Lower lobe of right lung (tissue), 2 donors: ENCODE data around the gene COG1. TPM values are rescaled to one million over a fixed set of nuclear protein-coding genes. Genes with fewer than 3 reads are reported as not detected.

ENCODE experiments used
- ATAC-seq, 2 donors: fragments of 200-7000 bp; cut with Tn5 transposase; one replicate each; pipeline ENCODE4 v1.9.1; 2020 to 2022; ENCODE audit warnings: mild to moderate bottlenecking in 2 of 2, moderate library complexity in 2 of 2
- DNase-seq: peaks from one replicate; pipeline ENCODE4 v3.0.0-alpha.2; 2020
- H3K27ac ChIP-seq: fragments of 200-600 bp; one replicate; pipeline ENCODE4 v1.8.0; 2022
- H3K27me3 ChIP-seq: fragments of 200-600 bp; one replicate; pipeline ENCODE4 v1.8.0; 2022; ENCODE audit warnings: low read depth
- H3K36me3 ChIP-seq: fragments of 200-600 bp; one replicate; pipeline ENCODE4 v1.8.0; 2022; ENCODE audit warnings: mild to moderate bottlenecking
- H3K4me1 ChIP-seq: fragments of 200-600 bp; one replicate; pipeline ENCODE4 v1.8.0; 2022
- H3K4me3 ChIP-seq: fragments of 200-600 bp; one replicate; pipeline ENCODE4 v1.8.0; 2022; ENCODE audit warnings: mild to moderate bottlenecking
- H3K9me3 ChIP-seq: fragments of 200-600 bp; one replicate; pipeline ENCODE4 v1.8.0; 2022
- intact Hi-C: fragments of 100-400 bp; cut with DNase I; formaldehyde crosslinking; loops from one replicate; pipeline ENCODE4 v1.11.0; 2022
- total RNA-seq: library from RNA; stranded (reverse); fragmentation: NEBNext Ultra II Directional; extraction: Animal tissue kit (Norgen Biotek cat#: 25700); gene quantifications from one replicate; pipeline ENCODE4 v1.2.1, GENCODE V29; 2021
- TF ChIP-seq, protein P1 (sequence below): fragments of 200-600 bp; IDR thresholded peaks from one replicate; pipeline ENCODE4 v1.8.0; 2022; ENCODE audit warnings: antibody characterized with exemption, mild to moderate bottlenecking
- donor health status: DM: no; HTN: yes; CAD: no; lungs with severe emphysema.

Gene COG1
- total RNA-seq, 1 donor from 2014 or later: 36.4 TPM

DNA sequence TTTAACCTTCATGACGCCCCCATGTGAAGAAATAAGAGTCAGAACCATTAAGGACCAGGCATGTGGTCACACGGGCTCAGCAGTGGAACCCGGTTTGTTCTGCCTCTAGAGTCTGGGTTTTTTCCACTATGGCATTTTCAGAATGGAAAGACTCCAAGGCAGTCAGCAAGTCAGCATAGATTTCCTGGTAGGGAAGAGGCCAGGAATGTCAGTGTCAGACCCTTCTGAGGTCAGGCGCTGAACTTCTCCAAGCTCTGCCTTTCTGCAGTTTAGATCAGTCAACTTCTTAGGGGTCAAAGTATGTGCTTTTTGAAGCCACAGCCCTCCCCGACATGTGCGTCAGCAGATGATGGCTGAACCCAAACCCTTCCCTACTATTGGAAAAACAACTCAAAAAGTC is 24.2 kb upstream of the COG1 start:
- Histone ChIP-seq H3K36me3 (no peaks in the 10 kb centered on the region), H3K4me1 (peaks cover 28% of the 10 kb centered on the region), H3K4me3 (no peak overlapping the region), H3K9me3 (no peaks in the 10 kb centered on the region), H3K27ac (no peak overlapping the region), H3K27me3 (peaks cover 43% of the 10 kb centered on the region)
- DNase-seq: no peak
- intact Hi-C loops: no loop called here
- ATAC-seq: no peak
- TF ChIP-seq, protein P1, sequence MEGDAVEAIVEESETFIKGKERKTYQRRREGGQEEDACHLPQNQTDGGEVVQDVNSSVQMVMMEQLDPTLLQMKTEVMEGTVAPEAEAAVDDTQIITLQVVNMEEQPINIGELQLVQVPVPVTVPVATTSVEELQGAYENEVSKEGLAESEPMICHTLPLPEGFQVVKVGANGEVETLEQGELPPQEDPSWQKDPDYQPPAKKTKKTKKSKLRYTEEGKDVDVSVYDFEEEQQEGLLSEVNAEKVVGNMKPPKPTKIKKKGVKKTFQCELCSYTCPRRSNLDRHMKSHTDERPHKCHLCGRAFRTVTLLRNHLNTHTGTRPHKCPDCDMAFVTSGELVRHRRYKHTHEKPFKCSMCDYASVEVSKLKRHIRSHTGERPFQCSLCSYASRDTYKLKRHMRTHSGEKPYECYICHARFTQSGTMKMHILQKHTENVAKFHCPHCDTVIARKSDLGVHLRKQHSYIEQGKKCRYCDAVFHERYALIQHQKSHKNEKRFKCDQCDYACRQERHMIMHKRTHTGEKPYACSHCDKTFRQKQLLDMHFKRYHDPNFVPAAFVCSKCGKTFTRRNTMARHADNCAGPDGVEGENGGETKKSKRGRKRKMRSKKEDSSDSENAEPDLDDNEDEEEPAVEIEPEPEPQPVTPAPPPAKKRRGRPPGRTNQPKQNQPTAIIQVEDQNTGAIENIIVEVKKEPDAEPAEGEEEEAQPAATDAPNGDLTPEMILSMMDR: no peak

DNA sequence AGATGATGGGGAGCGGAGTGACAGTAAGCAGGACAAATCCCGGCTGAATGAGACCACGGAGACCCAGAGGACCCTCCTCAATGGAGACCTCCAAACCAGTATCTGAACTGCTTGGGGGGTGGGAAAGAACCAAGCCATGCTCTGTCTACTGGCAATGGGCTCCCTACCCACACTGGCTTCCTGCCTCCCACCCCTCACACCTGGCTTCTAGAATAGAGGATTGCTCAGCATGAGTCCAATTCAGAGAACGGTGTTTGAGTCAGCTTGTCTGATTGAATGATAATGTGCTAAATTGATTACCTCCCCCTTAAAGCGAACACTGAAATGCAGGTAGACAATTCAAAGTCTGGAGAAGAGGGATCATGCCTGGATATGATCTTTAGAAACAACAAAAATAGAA is 22.5 kb upstream of the COG1 start:
- Histone ChIP-seq H3K36me3 (no peaks in the 10 kb centered on the region), H3K9me3 (no peaks in the 10 kb centered on the region), H3K4me3 (no peak overlapping the region), H3K27ac (no peak overlapping the region), H3K4me1 (peaks cover 17% of the 10 kb centered on the region), H3K27me3 (peaks cover 31% of the 10 kb centered on the region)
- intact Hi-C loops: no loop called here
- no peak for DNase-seq
- TF ChIP-seq, protein P1: no peak
- ATAC-seq: no peak

DNA sequence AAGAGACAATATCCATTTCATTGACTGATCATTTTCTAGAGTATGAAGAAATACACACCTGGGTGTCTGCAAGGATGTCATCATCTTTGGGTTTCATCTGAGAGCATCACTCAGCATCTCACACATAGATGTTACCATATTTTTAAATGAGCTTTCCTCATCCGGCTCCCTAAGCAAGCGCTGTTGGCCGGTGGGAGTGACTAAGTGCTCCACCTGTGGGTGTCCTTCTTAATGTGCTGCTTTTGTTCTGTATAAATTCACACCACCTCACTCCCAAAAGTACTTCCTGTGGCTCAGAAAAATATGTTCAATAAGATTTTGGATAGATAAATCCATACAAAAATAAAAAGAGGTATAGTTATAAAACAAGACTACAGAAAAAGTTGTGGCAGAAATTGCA is 20.6 kb upstream of the COG1 start:
- ATAC-seq (no peak), DNase-seq (no peak)
- Histone ChIP-seq H3K36me3 (no peaks in the 10 kb centered on the region), H3K27ac (no peak overlapping the region), H3K9me3 (no peaks in the 10 kb centered on the region), H3K4me3 (no peak overlapping the region), H3K4me1 (no peaks in the 10 kb centered on the region), H3K27me3 (peaks cover 12% of the 10 kb centered on the region)
- intact Hi-C loops: no loop called here
- TF ChIP-seq, protein P1: no peak

DNA sequence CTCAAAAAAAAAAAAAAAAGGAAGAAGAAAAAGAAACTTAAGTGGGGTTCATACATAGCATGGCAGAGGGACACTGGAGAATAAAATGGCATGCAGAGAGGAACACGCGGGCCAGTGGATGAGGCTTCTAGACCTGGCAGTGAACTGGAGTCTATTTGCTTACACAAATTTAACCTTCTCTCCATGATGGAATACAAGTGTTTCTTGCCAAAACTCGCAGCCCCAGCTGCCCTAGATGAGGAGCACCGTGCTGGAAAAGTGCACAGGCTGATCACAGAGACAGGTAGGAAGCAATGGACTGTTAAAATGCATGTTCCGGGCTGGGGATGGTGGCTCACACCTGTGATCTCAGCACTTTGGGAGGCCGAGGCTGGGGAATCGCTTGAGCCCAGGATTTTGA is 18.7 kb upstream of the COG1 start:
- TF ChIP-seq, protein P1: no peak
- no peaks in the 10 kb centered on the region for H3K36me3 ChIP-seq
- H3K27ac ChIP-seq: no peak overlapping the region
- DNase-seq (no peak), ATAC-seq (no peak)
- intact Hi-C loops: no loop called here
- no peaks in the 10 kb centered on the region for H3K4me1 ChIP-seq
- H3K9me3 ChIP-seq: no peaks in the 10 kb centered on the region
- no peaks in the 10 kb centered on the region for H3K27me3 ChIP-seq
- no peak overlapping the region for H3K4me3 ChIP-seq

DNA sequence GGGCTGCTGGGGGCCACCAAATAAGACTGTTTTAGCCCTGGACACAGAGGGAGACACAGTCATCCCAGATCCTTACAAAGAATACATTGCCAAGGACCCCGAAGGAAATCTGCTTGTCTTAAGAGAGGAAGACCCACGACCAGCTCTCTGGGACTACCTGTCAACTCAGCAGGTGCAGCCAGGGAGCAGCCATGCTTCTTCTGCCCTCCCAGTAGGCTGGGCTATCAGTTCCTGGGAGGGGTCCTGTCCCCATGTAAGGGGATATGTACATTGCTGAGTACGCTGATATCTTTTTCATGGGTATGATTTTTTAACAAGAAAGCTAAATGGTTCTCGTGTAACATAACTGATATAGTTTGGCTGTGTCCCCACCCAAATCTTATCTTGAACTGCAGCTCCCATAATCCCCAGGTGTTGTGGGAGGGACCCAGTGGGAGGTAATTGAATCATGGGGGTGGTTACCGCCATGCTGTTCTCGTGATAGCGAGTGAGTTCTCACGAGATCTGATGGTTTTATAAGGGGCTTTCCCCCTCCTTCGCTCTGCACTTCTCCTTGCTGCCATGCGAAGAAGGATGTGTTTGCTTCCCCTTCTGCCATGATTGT is 16.8 kb upstream of the COG1 start:
- Histone ChIP-seq H3K4me3 (no peak overlapping the region), H3K27me3 (no peaks in the 10 kb centered on the region), H3K9me3 (no peaks in the 10 kb centered on the region), H3K36me3 (no peaks in the 10 kb centered on the region), H3K27ac (no peak overlapping the region), H3K4me1 (no peaks in the 10 kb centered on the region)
- TF ChIP-seq, protein P1: no peak
- no peak for ATAC-seq
- intact Hi-C loops: no loop called here
- no peak for DNase-seq

DNA sequence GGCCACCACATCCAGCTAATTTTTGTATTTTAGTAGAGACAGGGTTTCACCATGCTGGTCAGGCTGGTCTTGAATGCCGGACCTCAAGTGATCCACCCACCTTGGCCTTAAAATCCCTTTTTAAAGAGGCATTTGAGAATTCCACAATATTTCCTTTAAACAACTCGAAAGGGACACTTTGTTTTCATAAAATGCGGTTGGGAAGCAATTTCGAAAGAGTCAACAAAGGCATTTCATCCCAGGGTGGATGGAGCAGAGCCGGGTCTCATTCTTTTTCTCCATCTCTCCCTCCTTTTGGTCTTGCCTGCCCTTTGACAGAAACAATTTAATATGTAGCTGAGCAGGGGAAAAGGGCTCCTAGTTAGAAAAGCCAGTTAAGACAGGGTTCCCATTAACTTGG is 13.5 kb upstream of the COG1 start:
- intact Hi-C loops: no loop called here
- H3K4me1 ChIP-seq: no peaks in the 10 kb centered on the region
- no peaks in the 10 kb centered on the region for H3K27me3 ChIP-seq
- H3K27ac ChIP-seq: no peak overlapping the region
- DNase-seq (no peak), ATAC-seq (no peak)
- no peaks in the 10 kb centered on the region for H3K9me3 ChIP-seq
- no peaks in the 10 kb centered on the region for H3K36me3 ChIP-seq
- TF ChIP-seq, protein P1: no peak
- H3K4me3 ChIP-seq: no peak overlapping the region
